ENCODE data around the gene RNF43.
A peak's percentile ranks its signal among the peaks of the same experiment; 100 is the strongest.

Gene RNF43

GRCh38 chr17:58379511-58379824 lies 37.9 kb downstream of the RNF43 start:
- Mint-ChIP-seq H3K27me3 (no peaks in the 10 kb centered on the region), H3K27ac (peak overlapping the region; percentile 1 to 92), H3K9me3 (no peaks in the 10 kb centered on the region), H3K4me1 (peaks cover 36% of the 10 kb centered on the region), H3K4me3 (peak overlapping the region in 1 of 2 donors; percentile 35)
- no peak for ATAC-seq
- no peak for DNase-seq

DNA sequence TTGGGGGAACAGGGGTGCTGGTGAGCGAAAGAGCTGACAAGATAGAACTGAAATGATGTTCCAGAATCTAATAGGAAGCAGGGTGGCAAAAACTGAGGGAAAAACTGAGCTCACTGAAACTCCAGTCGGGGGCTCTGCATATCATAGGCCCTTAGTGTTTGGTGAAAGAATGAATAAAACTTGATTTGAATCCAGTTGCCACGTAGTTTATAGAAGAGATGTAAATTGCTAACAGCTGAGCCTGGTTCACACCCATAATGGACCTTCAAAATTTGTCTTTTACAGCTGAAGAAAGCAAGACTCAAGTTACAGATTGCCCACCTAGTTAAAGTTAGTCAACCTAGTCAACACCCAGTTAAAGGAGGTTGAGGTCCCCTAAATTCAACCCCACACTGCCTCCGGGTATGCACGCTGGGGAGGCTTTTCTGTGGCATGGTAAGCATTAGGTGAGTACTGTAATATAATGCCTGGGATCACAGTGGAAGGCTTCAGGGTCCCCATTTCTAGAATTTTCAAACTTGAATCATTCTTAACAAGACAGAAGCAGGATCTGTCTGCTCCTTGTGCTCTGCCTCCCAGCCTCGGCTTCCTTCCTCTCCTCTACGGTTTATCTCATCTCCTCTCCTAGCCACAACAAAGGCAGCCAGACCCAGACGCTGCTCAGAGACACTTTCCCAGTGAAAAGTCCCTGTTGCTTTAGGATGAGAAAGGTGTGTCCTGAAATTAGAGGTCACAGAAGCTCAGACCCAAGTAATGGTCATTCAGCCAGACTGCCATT lies 38.4 kb downstream of the RNF43 start:
- peaks cover 36% of the 10 kb centered on the region for H3K4me1 Mint-ChIP-seq
- no peak for ATAC-seq
- no peak overlapping the region for H3K4me3 Mint-ChIP-seq
- no peaks in the 10 kb centered on the region for H3K27me3 Mint-ChIP-seq
- DNase-seq: no peak
- H3K9me3 Mint-ChIP-seq: no peaks in the 10 kb centered on the region
- H3K27ac Mint-ChIP-seq: peak overlapping the region; percentile 1 to 92

DNA sequence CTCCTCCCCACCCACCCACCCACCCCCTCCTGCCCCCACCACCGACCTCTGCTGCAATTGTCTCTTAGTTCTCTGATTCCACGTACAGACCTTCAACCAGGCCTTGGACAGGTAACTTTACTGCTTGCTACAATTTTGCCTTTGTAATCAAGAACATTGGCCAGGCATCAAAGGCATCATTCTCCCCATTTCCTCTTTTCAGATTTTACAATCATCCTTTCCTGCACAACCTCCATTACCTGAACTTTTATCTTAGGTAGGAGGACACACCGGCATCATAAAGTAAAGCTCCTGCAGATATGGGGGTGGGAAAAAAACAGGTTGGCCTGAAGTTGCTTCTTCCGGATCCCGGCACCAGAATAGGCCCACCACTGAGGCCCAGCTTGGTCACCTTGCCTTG lies 39.7 kb downstream of the RNF43 start:
- ATAC-seq (no peak), DNase-seq (no peak)
- peaks cover 32% of the 10 kb centered on the region for H3K4me1 Mint-ChIP-seq
- H3K27ac Mint-ChIP-seq: no peak overlapping the region
- H3K4me3 Mint-ChIP-seq: no peak overlapping the region
- H3K9me3 Mint-ChIP-seq: no peaks in the 10 kb centered on the region
- no peaks in the 10 kb centered on the region for H3K27me3 Mint-ChIP-seq

DNA sequence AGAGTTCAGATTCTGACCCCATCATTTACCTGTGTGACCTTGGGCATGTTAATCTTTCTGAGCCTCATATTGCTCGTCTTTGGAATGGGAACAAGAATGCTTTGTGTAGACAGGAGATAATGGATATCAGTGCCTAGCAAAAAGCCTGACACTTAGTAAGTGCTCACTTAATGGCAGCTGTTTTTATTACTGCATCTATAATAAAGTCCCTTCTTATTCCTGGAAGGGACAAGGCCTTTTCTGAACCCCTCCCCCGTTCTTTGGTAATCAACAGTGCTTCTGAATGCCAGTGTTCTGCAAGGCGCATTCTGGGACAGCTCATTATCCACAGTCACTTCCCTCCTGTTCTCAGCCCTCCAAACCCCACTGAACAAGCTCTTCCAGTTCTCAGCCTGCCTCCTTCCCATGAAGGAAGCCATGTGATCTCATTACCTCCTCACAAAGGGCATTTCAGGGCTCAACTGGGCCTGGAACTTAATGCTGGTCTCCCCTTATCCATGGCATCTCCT lies 40.2 kb downstream of the RNF43 start:
- DNase-seq (no peak), ATAC-seq (no peak)
- H3K27ac Mint-ChIP-seq: no peak overlapping the region
- H3K27me3 Mint-ChIP-seq: no peaks in the 10 kb centered on the region
- no peaks in the 10 kb centered on the region for H3K9me3 Mint-ChIP-seq
- H3K4me1 Mint-ChIP-seq: peaks cover 27% of the 10 kb centered on the region
- no peak overlapping the region for H3K4me3 Mint-ChIP-seq

GRCh38 chr17:58376472-58377000 lies 40.8 kb downstream of the RNF43 start:
- no peak for DNase-seq
- no peak overlapping the region for H3K4me3 Mint-ChIP-seq
- no peaks in the 10 kb centered on the region for H3K9me3 Mint-ChIP-seq
- peaks cover 21% of the 10 kb centered on the region for H3K4me1 Mint-ChIP-seq
- H3K27me3 Mint-ChIP-seq: no peaks in the 10 kb centered on the region
- ATAC-seq: no peak
- no peak overlapping the region for H3K27ac Mint-ChIP-seq

GRCh38 chr17:58375811-58376210 lies 41.5 kb downstream of the RNF43 start:
- Mint-ChIP-seq H3K4me3 (no peak overlapping the region), H3K27ac (no peak overlapping the region), H3K27me3 (no peaks in the 10 kb centered on the region), H3K4me1 (peaks cover 15% of the 10 kb centered on the region), H3K9me3 (no peaks in the 10 kb centered on the region)
- no peak for DNase-seq
- no peak for ATAC-seq

DNA sequence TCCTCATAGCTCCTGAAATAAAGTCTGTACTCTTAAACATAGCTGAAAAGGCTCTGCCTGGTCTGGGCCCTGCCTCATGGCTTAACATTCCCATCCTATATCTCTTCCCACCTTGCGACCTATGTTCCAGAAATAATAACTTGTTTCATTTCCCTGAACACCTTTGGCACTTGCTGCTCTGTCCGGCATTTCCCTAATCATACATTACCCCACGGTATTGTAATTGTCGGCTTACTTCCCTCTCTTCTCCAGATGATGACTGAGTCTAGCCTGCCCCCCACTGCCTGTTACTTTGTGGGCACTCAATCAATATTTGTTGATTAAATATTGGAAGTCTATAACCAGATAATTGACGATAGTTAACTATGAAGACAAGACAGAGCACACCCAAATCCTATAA lies 42.1 kb downstream of the RNF43 start:
- peaks cover 13% of the 10 kb centered on the region for H3K4me1 Mint-ChIP-seq
- ATAC-seq: no peak

DNA sequence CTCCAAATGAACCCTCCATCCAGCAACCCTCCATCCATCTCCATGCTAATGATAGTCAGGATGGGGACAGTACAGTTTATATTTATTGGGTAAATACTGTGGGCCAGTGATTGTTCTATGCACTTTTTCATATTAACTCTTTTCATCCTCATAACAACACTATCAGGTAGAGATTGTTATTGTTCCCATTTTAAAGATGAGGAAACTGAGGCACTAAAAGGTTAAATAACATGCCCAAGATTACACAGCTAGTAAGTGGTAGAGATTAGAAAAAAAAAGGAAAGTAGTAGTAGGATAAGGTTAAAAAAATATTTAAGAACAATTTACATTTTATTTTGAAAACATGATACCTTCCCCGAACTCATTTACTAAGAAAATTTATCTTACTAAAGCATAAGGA lies 43.4 kb downstream of the RNF43 start:
- no peaks in the 10 kb centered on the region for H3K27me3 Mint-ChIP-seq
- ATAC-seq: no peak
- H3K27ac Mint-ChIP-seq: no peak overlapping the region
- no peak for DNase-seq
- H3K4me1 Mint-ChIP-seq: peaks cover 11% of the 10 kb centered on the region
- no peak overlapping the region for H3K4me3 Mint-ChIP-seq
- no peaks in the 10 kb centered on the region for H3K9me3 Mint-ChIP-seq

More for the DNA sequence above, 42.1 kb downstream of the RNF43 start:
- no peaks in the 10 kb centered on the region for H3K27me3 Mint-ChIP-seq
- H3K27ac Mint-ChIP-seq: no peak overlapping the region
- H3K9me3 Mint-ChIP-seq: no peaks in the 10 kb centered on the region
- H3K4me3 Mint-ChIP-seq: no peak overlapping the region
- no peak for DNase-seq

- Mint-ChIP-seq H3K27ac (no peak overlapping the region), H3K9me3 (no peaks in the 10 kb centered on the region), H3K4me1 (peaks cover 8% of the 10 kb centered on the region), H3K27me3 (no peaks in the 10 kb centered on the region), H3K4me3 (no peak overlapping the region)
- DNase-seq: no peak
- ATAC-seq: no peak
Observed at GRCh38 chr17:58373003-58373402, 44.3 kb downstream of the RNF43 start.

- Mint-ChIP-seq H3K4me3 (no peak overlapping the region), H3K9me3 (no peaks in the 10 kb centered on the region), H3K27ac (peak overlapping the region in 1 of 2 donors; percentile 47), H3K27me3 (no peaks in the 10 kb centered on the region), H3K4me1 (peaks cover 8% of the 10 kb centered on the region)
- ATAC-seq (no peak), DNase-seq (no peak)
Observed at GRCh38 chr17:58371300-58371950, 45.9 kb downstream of the RNF43 start.

DNA sequence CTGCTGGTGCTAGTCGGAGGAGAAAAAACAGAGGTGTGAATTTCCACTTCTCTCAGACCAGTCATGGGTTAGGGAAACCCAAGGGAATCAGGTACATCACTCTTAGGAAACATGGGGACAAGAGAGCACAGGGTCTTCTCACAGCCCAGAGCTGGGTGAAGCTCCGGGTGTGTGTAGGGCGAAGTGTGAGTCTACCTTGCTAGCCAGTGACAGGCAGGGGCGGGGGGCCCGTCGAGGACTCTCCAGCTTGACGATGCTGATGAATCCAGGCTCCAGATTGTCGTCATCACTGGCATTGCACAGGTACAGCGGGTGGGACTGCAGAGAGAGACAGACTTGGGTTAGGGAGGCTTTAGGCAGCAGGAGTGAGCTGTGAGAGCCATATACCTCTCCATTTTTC lies 46.6 kb downstream of the RNF43 start:
- Mint-ChIP-seq H3K9me3 (no peaks in the 10 kb centered on the region), H3K27me3 (no peaks in the 10 kb centered on the region), H3K27ac (no peak overlapping the region), H3K4me3 (no peak overlapping the region), H3K4me1 (peaks cover 8% of the 10 kb centered on the region)
- ATAC-seq (no peak), DNase-seq (no peak)

GRCh38 chr17:58370309-58370708 lies 47.0 kb downstream of the RNF43 start:
- peaks cover 8% of the 10 kb centered on the region for H3K4me1 Mint-ChIP-seq
- H3K27me3 Mint-ChIP-seq: no peaks in the 10 kb centered on the region
- H3K27ac Mint-ChIP-seq: no peak overlapping the region
- ATAC-seq (no peak), DNase-seq (no peak)
- H3K9me3 Mint-ChIP-seq: no peaks in the 10 kb centered on the region
- no peak overlapping the region for H3K4me3 Mint-ChIP-seq

- Mint-ChIP-seq H3K9me3 (no peaks in the 10 kb centered on the region), H3K4me1 (peaks cover 8% of the 10 kb centered on the region), H3K27ac (peak overlapping the region in 1 of 2 donors; percentile 63), H3K4me3 (no peak overlapping the region), H3K27me3 (no peaks in the 10 kb centered on the region)
- no peak for DNase-seq
- ATAC-seq: no peak
Observed at GRCh38 chr17:58369214-58370031, 47.9 kb downstream of the RNF43 start.

DNA sequence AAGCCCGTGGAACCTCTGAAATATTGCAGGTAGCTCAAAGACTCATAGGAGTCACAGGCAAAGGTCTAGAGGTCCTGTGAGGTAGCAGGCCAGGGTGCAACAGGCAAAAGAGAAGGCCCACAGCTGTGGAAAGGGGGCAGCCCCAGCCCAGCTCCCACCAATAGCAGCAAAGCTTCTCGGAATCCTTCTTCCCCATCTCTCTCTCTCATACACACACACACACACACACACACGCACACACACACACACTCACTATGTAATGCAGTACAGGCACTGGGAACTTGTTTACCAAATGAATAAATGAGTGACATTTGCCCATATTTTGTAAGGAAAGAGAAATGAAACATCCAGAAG lies 48.5 kb downstream of the RNF43 start:
- Mint-ChIP-seq H3K4me1 (peaks cover 8% of the 10 kb centered on the region), H3K9me3 (no peaks in the 10 kb centered on the region), H3K27ac (no peak overlapping the region), H3K27me3 (no peaks in the 10 kb centered on the region), H3K4me3 (no peak overlapping the region)
- DNase-seq: no peak
- ATAC-seq: no peak
